Measurements from ENCODE around the gene SPINK4. TPM values are rescaled to one million over a fixed set of nuclear protein-coding genes. Genes with fewer than 3 reads are reported as not detected.

Gene SPINK4
- polyA plus RNA-seq, 1 donor (not counting 4 experiments of a cell fraction or from before 2014, with no cell fraction given), result not detected

DNA sequence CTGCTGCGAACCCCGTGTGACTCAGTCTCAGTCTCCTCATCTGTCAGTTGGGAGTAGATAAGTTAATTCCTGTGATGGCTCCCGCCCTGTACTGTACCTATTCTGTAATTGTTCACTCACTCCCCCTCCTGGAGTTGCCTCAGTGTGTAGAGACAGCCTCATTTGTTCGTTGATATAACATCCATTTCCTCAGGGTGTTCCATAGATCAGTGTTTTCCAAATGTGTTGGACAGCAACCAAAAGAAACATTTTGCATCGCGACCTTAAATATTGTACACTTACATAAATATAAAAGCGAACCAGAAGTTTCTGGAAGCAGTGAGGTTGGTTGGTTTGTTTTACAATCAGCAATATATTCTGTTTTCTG, 51.0 kb downstream of the SPINK4 start:
- H3K9me3 ChIP-seq (ENCODE audit: control insufficient read depth, low read depth, low read length), result no peaks in the 10 kb centered on the region
- peak overlapping the region; percentile 66 for H3K4me2 ChIP-seq (ENCODE audit: control insufficient read depth, extremely low read depth, insufficient read depth, low read depth, low read length)
- H3K4me1 ChIP-seq (ENCODE audit: control insufficient read depth, extremely low read depth, insufficient read depth, low read length), result no peaks in the 10 kb centered on the region
- no peak overlapping the region for H2AFZ ChIP-seq (ENCODE audit: control insufficient read depth, low read length)
- H3K79me2 ChIP-seq (ENCODE audit: control insufficient read depth, insufficient read depth, low read length), result peaks cover 45% of the 10 kb centered on the region
- H3K9ac ChIP-seq (ENCODE audit: control insufficient read depth, extremely low read depth, insufficient read depth, low read length), result peak overlapping the region; percentile 100
- DNase-seq (ENCODE audit: low read depth, low spot score), result no peak
- H3K4me3 ChIP-seq (ENCODE audit: control insufficient read depth in 2 of 3, extremely low read depth in 1 of 3, insufficient read depth in 2 of 3, low read depth in 1 of 3, low read length in 3 of 3), result peak overlapping the region; percentile 56 to 97 (median 76)
- H3K27ac ChIP-seq (ENCODE audit: control insufficient read depth, insufficient read depth, low read length), result peak overlapping the region; percentile 100
- dilution Hi-C loops (cut with MboI; ENCODE audit: extremely low pct_ligation_motif_present, low sequenced_read_pairs), result no loop called here
- H3K9me1 ChIP-seq (ENCODE audit: control insufficient read depth, extremely low read depth, insufficient read depth, low read length), result no peaks in the 10 kb centered on the region
- peak; percentile 9 for FAIRE-seq
- H4K20me1 ChIP-seq (ENCODE audit: control insufficient read depth, extremely low read depth, insufficient read depth, low read length), result no peaks in the 10 kb centered on the region
- H3K27me3 ChIP-seq (ENCODE audit: control insufficient read depth, extremely low read depth, insufficient read depth, low read length), result no peaks in the 10 kb centered on the region
- peaks cover 11 to 23% of the 10 kb centered on the region in 2 experiments for H3K36me3 ChIP-seq (ENCODE audit: control insufficient read depth in 2 of 2, extremely low read depth in 1 of 2, insufficient read depth in 2 of 2, low read length in 2 of 2)
- TF ChIP-seq, protein P1, sequence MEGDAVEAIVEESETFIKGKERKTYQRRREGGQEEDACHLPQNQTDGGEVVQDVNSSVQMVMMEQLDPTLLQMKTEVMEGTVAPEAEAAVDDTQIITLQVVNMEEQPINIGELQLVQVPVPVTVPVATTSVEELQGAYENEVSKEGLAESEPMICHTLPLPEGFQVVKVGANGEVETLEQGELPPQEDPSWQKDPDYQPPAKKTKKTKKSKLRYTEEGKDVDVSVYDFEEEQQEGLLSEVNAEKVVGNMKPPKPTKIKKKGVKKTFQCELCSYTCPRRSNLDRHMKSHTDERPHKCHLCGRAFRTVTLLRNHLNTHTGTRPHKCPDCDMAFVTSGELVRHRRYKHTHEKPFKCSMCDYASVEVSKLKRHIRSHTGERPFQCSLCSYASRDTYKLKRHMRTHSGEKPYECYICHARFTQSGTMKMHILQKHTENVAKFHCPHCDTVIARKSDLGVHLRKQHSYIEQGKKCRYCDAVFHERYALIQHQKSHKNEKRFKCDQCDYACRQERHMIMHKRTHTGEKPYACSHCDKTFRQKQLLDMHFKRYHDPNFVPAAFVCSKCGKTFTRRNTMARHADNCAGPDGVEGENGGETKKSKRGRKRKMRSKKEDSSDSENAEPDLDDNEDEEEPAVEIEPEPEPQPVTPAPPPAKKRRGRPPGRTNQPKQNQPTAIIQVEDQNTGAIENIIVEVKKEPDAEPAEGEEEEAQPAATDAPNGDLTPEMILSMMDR (optimal IDR thresholded peaks at IDR 0.05 in 1 of 3, IDR thresholded peaks at IDR 0.05 in 1 of 3, conservative IDR thresholded peaks at IDR 0.05 in 1 of 3; ENCODE audit: extremely low read depth in 1 of 3, insufficient read depth in 2 of 3, low read length in 3 of 3), result peak in 1 of 3 experiments; percentile 10
- TF ChIP-seq EZH2 (IDR thresholded peaks at IDR 0.05; ENCODE audit: low read length), result no peak

GRCh38 chr9:33291901-33292300, 51.9 kb downstream of the SPINK4 start:
- Histone ChIP-seq H3K4me1 (ENCODE audit: control insufficient read depth, extremely low read depth, insufficient read depth, low read length) (peaks cover 5% of the 10 kb centered on the region), H3K9me3 (ENCODE audit: control insufficient read depth, low read depth, low read length) (no peaks in the 10 kb centered on the region), H3K36me3 (ENCODE audit: control insufficient read depth in 2 of 2, extremely low read depth in 1 of 2, insufficient read depth in 2 of 2, low read length in 2 of 2) (peaks cover 10 to 27% of the 10 kb centered on the region in 2 experiments), H3K27me3 (ENCODE audit: control insufficient read depth, extremely low read depth, insufficient read depth, low read length) (no peaks in the 10 kb centered on the region), H4K20me1 (ENCODE audit: control insufficient read depth, extremely low read depth, insufficient read depth, low read length) (no peaks in the 10 kb centered on the region), H3K9ac (ENCODE audit: control insufficient read depth, extremely low read depth, insufficient read depth, low read length) (no peak overlapping the region), H3K27ac (ENCODE audit: control insufficient read depth, insufficient read depth, low read length) (no peak overlapping the region), H3K9me1 (ENCODE audit: control insufficient read depth, extremely low read depth, insufficient read depth, low read length) (no peaks in the 10 kb centered on the region), H3K79me2 (ENCODE audit: control insufficient read depth, insufficient read depth, low read length) (peaks cover 54% of the 10 kb centered on the region), H3K4me2 (ENCODE audit: control insufficient read depth, extremely low read depth, insufficient read depth, low read depth, low read length) (peak overlapping the region; percentile 66), H2AFZ (ENCODE audit: control insufficient read depth, low read length) (no peak overlapping the region), H3K4me3 (ENCODE audit: control insufficient read depth in 2 of 3, extremely low read depth in 1 of 3, insufficient read depth in 2 of 3, low read depth in 1 of 3, low read length in 3 of 3) (no peak overlapping the region)
- dilution Hi-C loops (cut with MboI; ENCODE audit: extremely low pct_ligation_motif_present, low sequenced_read_pairs), result no loop called here
- TF ChIP-seq, protein P1 (optimal IDR thresholded peaks at IDR 0.05 in 1 of 3, IDR thresholded peaks at IDR 0.05 in 1 of 3, conservative IDR thresholded peaks at IDR 0.05 in 1 of 3; ENCODE audit: extremely low read depth in 1 of 3, insufficient read depth in 2 of 3, low read length in 3 of 3), result no peak
- TF ChIP-seq EZH2 (IDR thresholded peaks at IDR 0.05; ENCODE audit: low read length), result no peak
- FAIRE-seq, result no peak
- no peak for DNase-seq (ENCODE audit: low read depth, low spot score)
